IPS-18a (cell line): ENCODE measurements around the gene OSTM1.

Source experiments
- H3K27ac ChIP-seq: one replicate; pipeline ENCODE4 v1.5.1; 2013; ENCODE audit warnings: low read length
- H3K27me3 ChIP-seq: one replicate; pipeline ENCODE4 v1.6.1; 2013; ENCODE audit warnings: mild to moderate bottlenecking, low read length; ENCODE audit not compliant: control insufficient read depth, insufficient read depth
- H3K36me3 ChIP-seq: one replicate; pipeline ENCODE4 v1.6.1; 2013; ENCODE audit warnings: low read depth, low read length; ENCODE audit not compliant: control insufficient read depth
- H3K4me1 ChIP-seq: one replicate; pipeline ENCODE4 v1.6.1; 2013; ENCODE audit warnings: low read depth, low read length; ENCODE audit not compliant: control insufficient read depth
- H3K4me3 ChIP-seq: one replicate; pipeline ENCODE4 v1.5.1; 2013; ENCODE audit warnings: low read length
- H3K9ac ChIP-seq: one replicate; pipeline ENCODE4 v1.6.1; 2013; ENCODE audit warnings: mild to moderate bottlenecking, low read length, moderate library complexity
- H3K9me3 ChIP-seq: one replicate; pipeline ENCODE4 v1.6.1; 2013; ENCODE audit warnings: low read depth, low read length; ENCODE audit not compliant: control insufficient read depth

Gene OSTM1

DNA sequence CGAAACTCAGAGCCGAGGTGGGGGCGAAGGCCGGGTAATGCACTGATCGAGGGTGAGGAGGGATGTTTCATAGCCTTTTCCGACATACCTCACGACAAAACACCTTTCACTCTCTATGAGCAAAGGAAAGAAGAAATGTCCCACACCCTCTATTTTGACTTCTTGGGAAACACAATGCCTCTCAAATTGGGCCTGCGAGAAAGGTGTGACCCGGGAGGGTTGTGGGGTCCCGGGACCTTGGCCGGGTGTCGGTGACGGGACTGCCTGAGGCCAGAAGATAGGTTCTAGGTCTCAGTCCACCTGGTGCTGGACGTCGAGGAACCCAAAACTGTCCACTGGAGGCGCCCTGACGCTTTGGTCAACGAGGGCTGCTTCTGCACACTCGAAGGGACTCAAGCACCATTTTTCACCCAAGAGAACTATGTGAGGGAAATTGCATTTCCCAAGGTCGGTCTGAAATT is 41.1 kb upstream of the OSTM1 start:
- Histone ChIP-seq H3K4me3 (peak overlapping the region; percentile 52), H3K27ac (no peak overlapping the region), H3K4me1 (peaks cover 19% of the 10 kb centered on the region), H3K36me3 (no peaks in the 10 kb centered on the region), H3K27me3 (peaks cover 100% of the 10 kb centered on the region), H3K9me3 (no peaks in the 10 kb centered on the region), H3K9ac (no peak overlapping the region)

DNA sequence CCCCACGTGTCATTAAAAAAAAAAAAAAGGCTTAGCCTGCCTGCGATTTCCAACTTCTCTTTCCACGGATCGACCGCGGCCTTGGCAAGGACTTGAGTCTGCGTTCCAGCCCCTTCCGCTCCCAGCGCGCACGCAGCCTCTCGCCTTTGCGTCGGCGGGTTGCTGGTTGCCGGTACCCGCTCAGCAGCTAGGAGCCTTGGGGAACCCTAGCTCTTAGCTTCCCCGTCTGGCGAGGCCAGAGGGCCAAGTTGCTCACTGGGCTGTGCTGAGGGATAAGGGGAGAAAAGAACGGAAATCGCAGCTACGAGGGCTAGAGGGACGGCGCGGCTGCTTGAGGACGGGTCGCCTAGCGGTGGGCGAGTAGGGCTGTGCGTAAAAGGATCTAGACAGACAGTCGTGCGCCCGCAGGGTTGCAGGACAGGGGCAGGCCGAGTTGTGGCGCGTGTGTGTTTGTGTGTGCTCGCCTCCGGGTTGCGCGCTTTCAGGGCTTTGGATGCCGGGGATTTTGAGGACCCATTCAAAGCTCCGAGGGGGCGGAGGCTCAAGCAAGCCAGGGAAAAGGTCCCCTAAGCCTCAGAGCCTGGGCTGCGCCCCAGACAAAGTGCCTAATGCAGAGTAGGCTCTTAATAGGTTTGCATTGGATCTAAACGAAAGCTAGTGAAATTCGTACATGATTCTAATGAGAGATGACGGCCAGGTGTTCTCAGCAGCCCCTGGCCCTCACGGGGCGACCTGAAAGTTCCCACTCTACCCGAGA is 40.5 kb upstream of the OSTM1 start:
- Histone ChIP-seq H3K9me3 (no peaks in the 10 kb centered on the region), H3K4me3 (peak overlapping the region; percentile 52), H3K4me1 (peaks cover 14% of the 10 kb centered on the region), H3K36me3 (no peaks in the 10 kb centered on the region), H3K27ac (no peak overlapping the region), H3K27me3 (peaks cover 94% of the 10 kb centered on the region), H3K9ac (no peak overlapping the region)

DNA sequence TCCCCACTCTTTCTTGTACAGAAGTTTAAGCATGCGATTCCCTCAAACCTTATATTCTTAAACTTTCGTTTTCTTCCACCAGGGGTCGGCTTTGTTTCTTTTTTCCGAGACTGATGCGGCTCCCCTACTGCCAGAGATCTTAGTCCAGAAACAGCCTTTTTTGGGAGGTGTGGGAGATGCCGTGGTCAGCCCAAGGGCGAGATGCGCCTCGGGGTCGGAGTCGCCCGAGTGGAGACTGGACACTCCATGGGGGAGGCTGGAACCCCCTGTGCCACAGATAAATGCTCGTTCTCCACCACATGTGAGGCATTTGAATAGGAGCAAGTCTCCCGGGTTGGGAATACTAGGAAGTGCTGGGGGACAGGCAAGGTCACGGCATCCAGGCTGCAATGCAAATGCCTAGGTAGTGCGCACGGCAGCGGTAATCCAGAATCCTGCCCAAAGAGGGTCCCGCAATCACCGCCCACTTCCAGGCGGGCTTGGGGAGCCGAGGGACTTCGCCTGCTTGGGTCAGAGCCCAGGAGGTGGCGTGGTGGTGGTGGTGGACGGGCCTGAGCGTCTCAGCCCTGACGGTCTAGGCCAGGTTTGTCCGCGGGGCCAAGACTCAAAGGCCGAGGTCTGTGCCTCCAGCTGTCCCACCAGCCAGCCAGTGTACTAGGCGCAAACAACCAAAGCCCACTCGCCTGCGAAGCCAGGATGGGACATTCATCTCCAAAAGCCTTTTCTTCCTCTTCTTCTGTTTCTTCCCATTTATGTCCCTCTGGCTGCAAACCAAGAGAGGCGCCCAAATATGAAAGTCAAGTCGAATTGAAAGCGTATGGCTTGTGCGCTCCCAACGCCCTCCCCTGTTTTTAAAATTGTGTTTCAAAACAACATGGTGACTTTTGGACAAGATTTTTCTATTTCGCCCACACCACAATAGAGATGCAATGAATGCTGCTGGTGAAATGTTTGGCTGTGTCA is 39.3 kb upstream of the OSTM1 start:
- Histone ChIP-seq H3K9me3 (no peaks in the 10 kb centered on the region), H3K27me3 (peaks cover 82% of the 10 kb centered on the region), H3K4me3 (peak overlapping the region; percentile 59), H3K27ac (no peak overlapping the region), H3K36me3 (no peaks in the 10 kb centered on the region), H3K4me1 (peaks cover 10% of the 10 kb centered on the region), H3K9ac (no peak overlapping the region)

DNA sequence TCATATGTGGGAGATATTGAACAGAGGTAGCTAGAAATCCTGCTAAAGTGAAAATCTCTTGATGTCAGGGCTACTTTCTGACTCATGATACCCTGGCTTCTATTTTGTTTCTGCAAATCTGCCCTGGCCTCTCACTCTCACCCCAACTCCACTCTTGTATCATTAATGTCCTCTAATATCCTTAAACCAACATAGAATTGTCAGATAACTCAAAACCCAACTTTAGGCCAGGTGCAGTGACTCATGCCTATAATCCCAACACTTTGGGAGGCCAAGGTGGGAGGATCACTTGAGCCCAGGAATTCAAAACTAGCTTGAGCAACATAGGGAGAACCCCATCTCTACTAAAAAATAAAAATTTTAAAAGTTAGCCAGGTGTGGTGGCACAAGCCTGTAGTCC is 33.8 kb upstream of the OSTM1 start:
- no peak overlapping the region for H3K27ac ChIP-seq
- H3K4me3 ChIP-seq = no peak overlapping the region
- H3K27me3 ChIP-seq = peaks cover 27% of the 10 kb centered on the region
- H3K9ac ChIP-seq = no peak overlapping the region
- no peaks in the 10 kb centered on the region for H3K9me3 ChIP-seq
- peaks cover 16% of the 10 kb centered on the region for H3K4me1 ChIP-seq
- H3K36me3 ChIP-seq = no peaks in the 10 kb centered on the region

DNA sequence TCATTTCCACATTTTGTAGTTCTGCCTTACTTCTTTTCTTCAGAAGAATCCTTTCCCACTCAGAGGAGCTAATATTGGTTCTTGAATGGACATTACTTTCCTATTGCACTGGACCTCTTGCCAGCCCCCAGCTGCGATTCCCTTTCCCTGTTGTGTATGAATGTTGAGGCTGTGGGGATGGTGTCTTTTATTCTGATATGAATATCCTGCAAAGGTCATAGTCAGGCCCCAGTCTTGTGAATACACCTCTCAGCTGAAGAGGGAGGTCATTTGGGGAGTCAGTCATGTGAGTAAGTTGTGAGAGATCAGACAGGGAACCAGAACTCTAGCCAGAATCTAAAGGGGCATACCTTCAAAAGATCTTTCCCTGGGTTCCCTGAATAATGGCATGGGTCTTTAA is 32.6 kb upstream of the OSTM1 start:
- Histone ChIP-seq H3K9me3 (no peaks in the 10 kb centered on the region), H3K27ac (no peak overlapping the region), H3K36me3 (no peaks in the 10 kb centered on the region), H3K9ac (no peak overlapping the region), H3K4me1 (peaks cover 14% of the 10 kb centered on the region), H3K4me3 (no peak overlapping the region), H3K27me3 (peaks cover 14% of the 10 kb centered on the region)

DNA sequence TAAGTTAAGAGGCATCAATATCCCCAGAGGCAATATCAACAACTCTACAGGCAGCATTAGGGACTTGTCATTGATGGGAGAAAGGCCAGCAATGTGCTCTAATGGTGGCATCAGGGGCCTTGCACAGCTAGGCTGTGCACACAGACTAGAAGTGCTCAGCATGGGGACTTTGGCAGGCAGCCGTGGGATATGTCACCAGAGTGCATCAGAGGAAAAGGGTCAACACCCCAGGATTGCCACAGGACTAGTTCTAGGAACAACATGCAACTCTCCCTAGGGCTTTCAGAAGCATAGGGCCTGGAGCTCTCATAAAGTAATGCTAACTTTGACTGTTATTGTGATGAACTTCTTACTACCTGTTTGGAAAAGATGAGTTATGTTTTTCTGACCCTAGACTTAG is 32.2 kb upstream of the OSTM1 start:
- Histone ChIP-seq H3K9ac (no peak overlapping the region), H3K36me3 (no peaks in the 10 kb centered on the region), H3K4me1 (peaks cover 14% of the 10 kb centered on the region), H3K27me3 (peaks cover 10% of the 10 kb centered on the region), H3K27ac (no peak overlapping the region), H3K4me3 (no peak overlapping the region), H3K9me3 (no peaks in the 10 kb centered on the region)

DNA sequence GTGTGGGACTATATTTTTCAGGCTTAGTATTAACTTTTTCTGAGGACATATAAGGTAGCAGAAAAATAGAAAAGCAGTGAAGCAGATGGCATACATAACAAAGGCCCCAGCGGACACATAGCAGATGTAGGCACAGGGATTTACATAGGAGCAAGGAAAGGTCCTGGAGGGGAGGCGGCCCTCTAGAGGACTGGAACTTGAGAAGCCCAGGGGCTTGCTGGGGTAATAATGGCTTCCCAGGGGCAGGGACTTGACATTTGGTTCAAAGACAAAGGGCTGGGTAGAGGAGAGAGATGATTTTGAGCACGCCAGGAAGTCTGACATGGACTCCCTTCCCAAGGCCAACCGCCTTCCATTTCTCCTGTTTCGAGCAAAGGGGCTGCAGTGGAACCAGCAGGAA is 31.7 kb upstream of the OSTM1 start:
- no peak overlapping the region for H3K27ac ChIP-seq
- peaks cover 6% of the 10 kb centered on the region for H3K27me3 ChIP-seq
- peaks cover 14% of the 10 kb centered on the region for H3K4me1 ChIP-seq
- no peak overlapping the region for H3K9ac ChIP-seq
- no peaks in the 10 kb centered on the region for H3K9me3 ChIP-seq
- no peaks in the 10 kb centered on the region for H3K36me3 ChIP-seq
- no peak overlapping the region for H3K4me3 ChIP-seq

DNA sequence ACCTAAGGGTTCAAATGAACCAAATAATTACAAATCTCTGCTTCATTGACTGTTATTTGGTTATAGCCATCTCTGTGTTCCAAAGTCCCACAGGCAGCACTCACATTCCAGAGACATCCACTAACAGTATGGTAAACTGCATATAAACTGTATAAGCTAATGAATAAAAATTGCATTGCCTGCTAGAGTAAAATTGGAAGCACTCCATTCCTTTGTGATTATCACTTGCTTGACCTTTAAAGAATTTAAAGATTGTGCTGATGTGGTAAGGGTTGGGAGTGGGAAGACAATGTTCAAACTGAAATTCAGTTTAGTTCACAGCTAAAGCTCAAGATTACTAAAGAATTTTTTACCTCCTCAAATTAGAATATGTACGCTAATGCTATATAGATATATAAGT is 31.0 kb upstream of the OSTM1 start:
- Histone ChIP-seq H3K27ac (no peak overlapping the region), H3K9me3 (no peaks in the 10 kb centered on the region), H3K27me3 (no peaks in the 10 kb centered on the region), H3K9ac (no peak overlapping the region), H3K4me3 (no peak overlapping the region), H3K4me1 (peaks cover 14% of the 10 kb centered on the region), H3K36me3 (no peaks in the 10 kb centered on the region)

DNA sequence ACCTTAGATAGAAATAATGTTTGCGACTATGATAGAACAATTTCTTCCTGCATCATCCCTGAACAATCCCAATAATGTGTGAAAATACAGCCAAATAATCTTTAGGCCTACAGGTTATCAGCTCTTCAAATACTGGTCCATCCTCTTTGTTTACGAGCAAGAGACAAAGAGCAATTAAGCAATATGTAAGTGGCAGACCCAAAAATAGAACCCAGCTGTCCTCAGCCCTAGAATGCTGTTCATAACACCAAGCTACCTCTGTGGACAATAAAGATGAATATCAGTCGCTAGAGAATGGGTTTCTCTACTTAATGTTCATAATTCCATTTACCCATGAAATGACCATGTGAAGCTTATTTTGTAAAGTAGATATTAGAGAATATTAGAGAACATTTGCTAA is 28.4 kb upstream of the OSTM1 start:
- Histone ChIP-seq H3K9ac (no peak overlapping the region), H3K27me3 (no peaks in the 10 kb centered on the region), H3K4me3 (no peak overlapping the region), H3K9me3 (no peaks in the 10 kb centered on the region), H3K36me3 (no peaks in the 10 kb centered on the region), H3K27ac (no peak overlapping the region), H3K4me1 (peaks cover 14% of the 10 kb centered on the region)

DNA sequence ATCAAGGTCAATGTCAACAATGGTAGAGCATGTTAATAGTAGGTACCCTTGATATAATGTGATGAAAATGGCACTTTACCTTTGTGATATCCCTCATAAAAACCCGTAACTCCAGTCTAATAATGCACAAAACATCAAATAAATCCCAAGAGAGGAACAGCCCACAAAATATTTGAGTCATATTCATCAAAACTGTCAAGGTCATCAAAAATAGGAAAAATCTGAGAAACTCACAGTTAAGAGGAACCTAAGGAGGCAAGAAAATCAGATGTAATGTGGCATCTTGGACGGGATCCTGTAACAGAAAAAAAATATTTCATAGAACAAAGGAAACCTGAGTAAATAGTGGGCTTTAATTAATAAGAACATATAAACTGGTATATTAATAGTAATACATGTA is 25.5 kb upstream of the OSTM1 start:
- H3K4me3 ChIP-seq = no peak overlapping the region
- H3K9ac ChIP-seq = no peak overlapping the region
- no peaks in the 10 kb centered on the region for H3K27me3 ChIP-seq
- no peaks in the 10 kb centered on the region for H3K36me3 ChIP-seq
- no peak overlapping the region for H3K27ac ChIP-seq
- H3K9me3 ChIP-seq = no peaks in the 10 kb centered on the region
- no peaks in the 10 kb centered on the region for H3K4me1 ChIP-seq

DNA sequence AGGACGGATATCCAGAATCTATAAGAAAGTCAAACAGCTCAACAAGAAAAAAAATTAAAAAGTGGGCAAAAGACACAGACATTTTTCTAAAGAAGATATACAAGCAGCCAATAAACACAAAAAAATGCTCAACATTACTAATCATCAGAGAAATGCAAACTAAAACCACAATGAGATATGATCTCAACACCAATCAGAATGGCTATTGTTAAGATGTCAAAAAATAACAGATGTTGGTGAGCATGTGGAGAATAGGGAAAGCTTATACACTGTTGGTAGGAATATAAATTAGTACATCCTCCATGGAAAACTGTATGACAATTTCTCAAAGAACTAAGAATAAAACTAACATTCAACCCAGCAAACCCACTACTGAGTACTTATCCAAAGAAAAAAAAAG is 23.3 kb upstream of the OSTM1 start:
- H3K4me3 ChIP-seq = no peak overlapping the region
- no peak overlapping the region for H3K27ac ChIP-seq
- no peaks in the 10 kb centered on the region for H3K27me3 ChIP-seq
- H3K36me3 ChIP-seq = no peaks in the 10 kb centered on the region
- no peaks in the 10 kb centered on the region for H3K4me1 ChIP-seq
- H3K9me3 ChIP-seq = no peaks in the 10 kb centered on the region
- no peak overlapping the region for H3K9ac ChIP-seq
